HEK293T (cell line): ENCODE data around the gene CNRIP1.

Source experiments
- ELF4 ChIP-seq: fragments of 450-650 bp; IDR thresholded peaks from 2 replicates; pipeline ENCODE4 v1.6.1; 2017; ENCODE audit warnings: antibody characterized with exemption
- FOXM1 ChIP-seq: fragments of 450-650 bp; IDR thresholded peaks from 2 replicates; pipeline ENCODE4 v1.6.1; 2017; ENCODE audit warnings: mild to moderate bottlenecking, borderline replicate concordance
- NFRKB ChIP-seq: fragments of 450-650 bp; IDR thresholded peaks from 2 replicates; pipeline ENCODE4 v1.6.1; 2016; ENCODE audit warnings: mild to moderate bottlenecking, moderate library complexity
- PKNOX1 ChIP-seq: fragments of 450-650 bp; IDR thresholded peaks from 2 replicates; pipeline ENCODE4 v1.6.1; 2016
- SP1 ChIP-seq: fragments of 450-650 bp; IDR thresholded peaks from 2 replicates; pipeline ENCODE4 v1.6.1; 2017

GRCh38 chr2:68367953-68368653 lies 48.4 kb upstream of the CNRIP1 start:
- no peak for TF ChIP-seq ELF4
- TF ChIP-seq FOXM1: no peak
- no peak for TF ChIP-seq SP1
- TF ChIP-seq PKNOX1: no peak
- TF ChIP-seq NFRKB: no peak
